HG02759 (cell line): ENCODE data around the gene PCSK4.

Experiments used
- ATAC-seq: cut with Tn5 transposase; IDR thresholded peaks from one replicate; pipeline ENCODE4 v1.9.1; 2021; ENCODE audit warnings: mild to moderate bottlenecking, moderate library complexity; ENCODE audit not compliant: unreplicated experiment

PCSK4 gene

GRCh38 chr19:1472231-1473084 is 17.7 kb downstream of the PCSK4 start:
- no peak for ATAC-seq

DNA sequence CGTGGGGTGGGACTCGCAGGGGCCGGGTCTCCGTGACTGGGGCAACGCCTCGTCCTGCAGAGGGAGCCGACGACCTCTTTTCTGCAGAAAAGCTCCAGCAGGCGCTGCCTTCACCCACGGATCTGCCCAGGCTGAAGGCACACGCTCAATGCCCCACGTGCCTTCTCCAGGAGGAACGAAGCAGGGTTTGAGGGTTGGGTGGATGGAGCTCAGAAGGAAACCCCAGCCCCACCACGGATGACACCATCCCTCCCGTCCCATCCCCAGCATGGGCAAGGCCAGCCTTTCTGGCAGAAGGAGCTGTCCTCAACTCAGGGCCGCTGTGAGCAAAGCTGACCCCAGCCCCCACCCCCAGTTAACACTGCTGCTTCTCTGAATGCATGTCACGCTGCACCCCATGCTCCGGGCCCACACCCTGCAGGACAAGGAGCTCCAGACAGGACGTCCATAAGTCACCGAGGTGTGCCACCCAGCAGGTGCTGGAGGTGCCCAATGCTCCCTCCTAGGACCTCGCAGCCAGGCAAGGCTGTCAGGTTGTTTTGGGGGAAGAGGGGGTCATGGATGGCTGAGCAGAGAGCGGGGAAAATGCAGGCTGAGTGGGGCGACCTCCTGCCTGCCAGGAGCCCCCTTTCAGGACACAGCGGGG is 18.5 kb downstream of the PCSK4 start:
- ATAC-seq, result no peak

DNA sequence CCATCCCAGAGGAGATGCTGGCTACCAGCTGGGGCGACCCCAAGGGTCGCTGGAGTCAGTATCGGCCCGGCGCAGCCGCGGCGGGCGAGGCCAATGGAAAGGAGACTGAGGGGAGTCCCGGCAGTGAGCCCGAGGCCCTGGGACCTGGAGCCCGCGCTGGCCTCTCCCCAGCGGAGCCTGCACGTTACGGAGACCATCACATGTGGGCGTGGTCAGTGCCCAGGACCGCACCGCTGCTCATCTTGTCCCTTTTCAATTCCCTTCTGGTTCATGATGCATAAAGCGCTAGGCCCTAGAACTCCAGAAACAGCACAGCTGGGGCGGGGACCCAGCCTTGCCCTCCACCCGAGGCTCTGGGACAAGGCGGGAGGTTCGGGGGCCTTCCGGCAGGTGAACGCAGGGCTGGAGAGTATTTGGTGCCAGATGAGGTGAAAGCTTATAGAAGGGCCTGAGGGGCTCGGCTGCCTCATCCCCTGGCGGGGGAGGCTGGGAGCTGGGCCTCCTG is 19.1 kb downstream of the PCSK4 start:
- no peak for ATAC-seq

GRCh38 chr19:1470305-1471009 is 19.7 kb downstream of the PCSK4 start:
- ATAC-seq, result no peak

DNA sequence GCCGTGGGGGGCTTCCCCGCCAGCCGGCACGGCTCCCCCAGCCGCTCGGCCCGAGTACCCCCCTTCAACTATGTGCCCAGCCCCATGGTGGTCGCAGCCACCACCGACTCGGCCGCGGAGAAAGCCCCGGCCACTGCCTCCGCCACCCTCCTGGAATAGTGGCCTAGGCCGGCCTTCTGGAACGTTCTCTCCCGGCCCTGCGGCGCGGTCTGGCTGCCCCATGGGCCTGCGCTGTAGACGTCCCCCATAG is 20.2 kb downstream of the PCSK4 start:
- no peak for ATAC-seq

GRCh38 chr19:1469255-1470054 is 20.7 kb downstream of the PCSK4 start:
- no peak for ATAC-seq

DNA sequence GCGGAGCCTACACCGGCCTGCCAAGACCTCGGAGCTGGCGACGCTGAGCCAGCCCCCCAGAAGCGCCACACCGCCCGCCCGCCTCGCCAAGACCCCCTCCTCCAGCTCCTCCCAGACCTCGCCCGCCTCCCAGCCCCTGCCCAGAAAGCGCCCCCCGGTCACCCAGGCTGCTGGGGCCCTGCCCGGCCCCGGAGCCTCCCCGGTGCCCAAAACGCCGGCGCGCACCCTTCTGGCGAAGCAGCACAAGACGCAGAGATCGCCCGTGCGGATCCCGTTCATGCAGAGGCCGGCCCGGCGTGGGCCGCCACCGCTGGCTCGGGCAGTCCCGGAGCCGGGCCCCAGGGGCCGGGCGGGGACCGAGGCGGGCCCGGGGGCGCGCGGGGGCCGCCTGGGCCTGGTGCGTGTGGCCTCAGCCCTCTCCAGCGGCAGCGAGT is 21.3 kb downstream of the PCSK4 start:
- ATAC-seq, result no peak

- ATAC-seq, result no peak
Observed at GRCh38 chr19:1468274-1468820, 21.8 kb downstream of the PCSK4 start.

GRCh38 chr19:1467490-1468273 is 22.5 kb downstream of the PCSK4 start:
- ATAC-seq, result no peak

DNA sequence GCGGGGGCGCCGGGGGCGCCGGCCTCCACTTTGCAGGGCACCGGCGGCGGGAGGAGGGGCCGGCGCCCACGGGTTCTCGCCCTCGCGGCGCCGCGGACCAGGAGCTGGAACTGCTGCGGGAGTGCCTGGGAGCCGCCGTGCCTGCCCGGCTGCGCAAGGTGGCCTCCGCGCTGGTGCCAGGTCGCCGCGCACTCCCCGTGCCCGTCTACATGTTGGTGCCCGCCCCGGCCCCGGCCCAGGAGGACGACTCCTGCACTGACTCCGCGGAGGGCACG is 23.0 kb downstream of the PCSK4 start:
- ATAC-seq, result no peak

DNA sequence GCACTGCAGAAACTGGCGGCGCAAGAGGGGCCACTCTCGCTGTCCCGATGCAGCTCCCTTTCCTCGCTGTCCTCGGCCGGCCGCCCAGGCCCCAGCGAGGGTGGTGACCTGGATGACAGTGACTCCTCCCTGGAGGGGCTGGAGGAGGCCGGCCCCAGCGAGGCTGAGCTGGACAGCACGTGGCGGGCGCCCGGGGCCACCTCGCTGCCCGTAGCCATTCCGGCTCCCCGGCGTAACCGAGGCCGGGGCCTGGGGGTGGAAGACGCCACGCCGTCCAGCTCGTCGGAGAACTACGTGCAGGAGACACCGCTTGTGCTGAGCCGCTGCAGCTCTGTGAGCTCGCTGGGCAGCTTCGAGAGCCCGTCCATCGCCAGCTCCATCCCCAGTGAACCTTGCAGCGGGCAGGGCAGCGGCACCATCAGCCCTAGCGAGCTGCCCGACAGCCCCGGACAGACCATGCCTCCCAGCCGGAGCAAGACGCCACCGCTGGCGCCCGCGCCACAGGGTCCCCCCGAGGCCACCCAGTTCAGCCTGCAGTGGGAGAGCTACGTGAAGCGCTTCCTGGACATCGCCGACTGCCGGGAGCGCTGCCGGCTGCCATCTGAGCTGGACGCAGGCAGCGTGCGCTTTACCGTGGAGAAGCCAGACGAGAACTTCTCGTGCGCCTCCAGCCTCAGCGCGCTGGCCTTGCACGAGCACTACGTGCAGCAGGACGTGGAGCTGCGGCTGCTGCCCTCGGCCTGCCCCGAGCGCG is 23.5 kb downstream of the PCSK4 start:
- ATAC-seq, result no peak

DNA sequence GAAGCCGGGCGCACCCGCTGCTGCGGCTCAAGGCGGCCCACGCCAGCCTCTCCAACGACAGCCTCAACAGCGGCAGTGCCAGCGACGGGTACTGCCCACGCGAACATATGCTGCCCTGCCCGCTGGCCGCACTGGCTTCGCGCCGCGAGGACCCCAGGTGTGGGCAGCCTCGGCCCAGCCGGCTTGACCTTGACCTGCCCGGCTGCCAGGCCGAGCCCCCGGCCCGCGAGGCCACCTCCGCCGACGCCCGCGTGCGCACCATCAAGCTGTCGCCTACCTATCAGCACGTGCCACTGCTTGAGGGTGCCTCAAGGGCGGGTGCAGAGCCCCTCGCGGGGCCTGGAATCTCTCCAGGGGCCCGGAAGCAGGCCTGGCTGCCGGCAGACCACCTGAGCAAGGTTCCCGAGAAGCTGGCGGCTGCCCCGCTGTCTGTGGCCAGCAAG is 24.1 kb downstream of the PCSK4 start:
- no peak for ATAC-seq

- ATAC-seq, result no peak
Observed at GRCh38 chr19:1465191-1466016, 24.7 kb downstream of the PCSK4 start.

- ATAC-seq, result no peak
Observed at GRCh38 chr19:1461862-1462261, 28.3 kb downstream of the PCSK4 start.

GRCh38 chr19:1460033-1460995 is 29.8 kb downstream of the PCSK4 start:
- no peak for ATAC-seq

- ATAC-seq, result no peak
Observed at GRCh38 chr19:1459479-1459878, 30.7 kb downstream of the PCSK4 start.

- ATAC-seq, result no peak
Observed at GRCh38 chr19:1457892-1458291, 32.3 kb downstream of the PCSK4 start.
